Forelimb muscle (tissue), 1 donor: ENCODE data around the gene ZBTB32. TPM values are rescaled to one million over a fixed set of nuclear protein-coding genes. Genes with fewer than 3 reads are reported as not detected.

Source experiments
- DNase-seq: peaks from one replicate; pipeline ENCODE4 v3.0.0-alpha.2; 2013; ENCODE audit warnings: low read depth
- polyA plus RNA-seq: library from polyadenylated mRNA; unstranded; fragments of 120-200 nt; gene quantifications from one replicate; pipeline ENCODE4 v1.2.1, GENCODE V29; 2013; ENCODE audit not compliant: insufficient read length

Gene ZBTB32
- polyA plus RNA-seq, 1 donor = not detected

- DNase-seq = no peak
Measured at GRCh38 chr19:35695895-35696422, 8.4 kb upstream of the ZBTB32 start.

GRCh38 chr19:35696835-35697234, 7.5 kb upstream of the ZBTB32 start:
- DNase-seq = no peak

GRCh38 chr19:35702223-35703012, 1.9 kb upstream of the ZBTB32 start:
- DNase-seq = peak; percentile 94

- DNase-seq = no peak
Measured at GRCh38 chr19:35703343-35703742, 1.0 kb upstream of the ZBTB32 start.

- no peak for DNase-seq
Measured at GRCh38 chr19:35708391-35708790, 4.0 kb downstream of the ZBTB32 start.

DNA sequence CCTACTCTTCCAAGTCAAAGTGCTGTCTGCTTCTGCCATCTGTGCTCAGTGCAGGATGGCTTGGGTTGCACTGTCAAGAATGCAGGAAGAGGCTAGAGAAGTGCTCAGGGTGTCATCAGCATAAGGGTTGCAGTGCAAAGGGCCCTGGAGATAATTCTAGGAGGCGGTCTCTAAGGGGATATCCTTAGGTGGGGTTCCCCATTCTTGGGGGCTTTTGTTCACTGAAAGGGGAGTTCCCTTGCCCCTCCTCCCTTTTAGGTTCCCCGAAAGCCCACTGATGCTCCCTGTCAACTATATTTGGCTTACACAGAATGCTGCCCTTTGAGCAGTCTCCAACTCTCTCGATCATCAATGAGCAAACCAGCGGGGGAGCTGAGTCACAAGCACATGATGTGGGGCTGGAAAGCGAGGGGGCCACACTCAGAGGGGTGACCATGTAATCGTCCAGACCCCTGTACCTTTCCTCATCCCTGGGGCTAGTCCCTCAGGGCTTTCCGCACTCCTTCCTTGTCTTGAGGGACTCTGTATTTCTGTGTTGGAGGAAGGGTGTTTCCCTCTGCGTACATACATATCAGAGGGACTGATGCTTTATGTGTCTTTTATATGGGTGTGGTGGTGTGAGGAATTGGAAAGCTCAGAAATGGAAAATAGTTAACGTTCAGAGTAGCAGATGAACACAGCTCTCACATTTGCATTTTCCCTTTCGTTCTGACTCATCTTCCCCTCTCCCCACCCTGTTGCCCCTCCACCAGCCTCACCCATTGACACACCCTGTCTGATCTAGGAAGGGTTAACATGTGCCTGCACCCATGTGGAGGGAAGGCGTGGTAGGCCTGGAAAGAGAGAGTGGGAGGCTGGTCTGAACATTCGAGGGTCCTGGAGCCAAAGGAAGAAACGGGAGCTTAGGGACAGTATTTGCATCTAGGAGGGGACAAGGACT, 6.7 kb downstream of the ZBTB32 start:
- no peak for DNase-seq

DNA sequence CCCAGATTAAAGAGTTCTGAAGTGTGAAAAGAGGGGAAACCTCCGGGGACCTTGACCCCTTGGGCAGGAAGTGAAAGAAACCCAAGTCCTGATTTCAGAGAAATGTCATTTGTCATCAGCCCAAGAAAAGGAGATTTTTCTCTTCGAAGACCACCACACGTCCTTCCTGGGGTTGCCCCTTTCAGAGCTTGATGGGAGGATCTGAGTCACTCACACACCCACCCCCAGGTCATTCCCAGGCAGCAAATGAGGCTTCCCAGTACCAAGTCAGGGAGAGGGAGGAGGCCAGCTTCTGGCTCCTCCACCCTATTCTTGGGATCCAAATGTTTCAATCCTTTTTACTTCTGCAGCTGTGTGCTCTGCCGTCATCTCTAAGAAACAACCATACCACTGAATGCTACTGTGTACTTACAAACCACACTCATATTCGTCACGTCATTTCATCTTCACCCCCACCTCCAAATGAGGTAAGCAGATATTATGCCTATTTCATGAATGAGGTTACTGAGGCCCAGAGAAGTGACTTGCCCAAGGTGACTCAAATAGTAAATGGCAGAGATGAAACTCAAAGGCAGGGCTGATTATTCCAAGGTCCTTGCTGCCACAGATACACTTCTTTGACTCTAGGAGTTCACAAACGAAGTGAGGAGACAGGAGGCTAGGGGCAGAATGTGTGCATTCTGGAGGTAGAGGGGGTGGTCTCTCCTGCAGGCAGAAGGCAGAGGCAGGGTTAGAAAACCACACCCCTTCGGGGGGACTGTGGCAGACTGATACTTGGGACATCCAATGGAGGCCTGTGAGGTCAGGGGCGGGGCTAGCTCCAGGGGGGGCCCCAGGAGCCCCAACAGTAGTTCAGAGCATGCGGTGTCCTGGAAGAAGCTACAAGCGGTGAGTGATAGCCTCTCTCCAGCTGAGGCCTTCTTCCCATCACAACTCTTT, 8.5 kb downstream of the ZBTB32 start:
- DNase-seq = no peak

DNA sequence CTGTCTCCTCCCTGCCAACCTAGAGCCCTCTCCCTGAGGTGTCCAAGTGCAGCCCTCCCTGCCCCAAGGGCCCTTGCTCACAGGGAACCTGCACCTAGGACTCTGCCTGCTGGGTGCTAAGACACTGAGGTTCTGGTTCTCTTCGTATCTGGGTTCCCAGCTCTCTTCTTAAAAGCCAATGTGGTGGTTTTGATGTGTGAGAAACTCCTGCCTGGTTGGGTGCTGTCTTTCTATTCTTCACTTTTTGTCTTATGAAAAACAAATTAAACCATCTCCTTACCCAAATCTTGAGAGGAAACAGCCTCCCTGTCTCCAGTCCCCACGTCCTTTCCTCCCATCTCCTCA, 9.1 kb downstream of the ZBTB32 start:
- no peak for DNase-seq

DNA sequence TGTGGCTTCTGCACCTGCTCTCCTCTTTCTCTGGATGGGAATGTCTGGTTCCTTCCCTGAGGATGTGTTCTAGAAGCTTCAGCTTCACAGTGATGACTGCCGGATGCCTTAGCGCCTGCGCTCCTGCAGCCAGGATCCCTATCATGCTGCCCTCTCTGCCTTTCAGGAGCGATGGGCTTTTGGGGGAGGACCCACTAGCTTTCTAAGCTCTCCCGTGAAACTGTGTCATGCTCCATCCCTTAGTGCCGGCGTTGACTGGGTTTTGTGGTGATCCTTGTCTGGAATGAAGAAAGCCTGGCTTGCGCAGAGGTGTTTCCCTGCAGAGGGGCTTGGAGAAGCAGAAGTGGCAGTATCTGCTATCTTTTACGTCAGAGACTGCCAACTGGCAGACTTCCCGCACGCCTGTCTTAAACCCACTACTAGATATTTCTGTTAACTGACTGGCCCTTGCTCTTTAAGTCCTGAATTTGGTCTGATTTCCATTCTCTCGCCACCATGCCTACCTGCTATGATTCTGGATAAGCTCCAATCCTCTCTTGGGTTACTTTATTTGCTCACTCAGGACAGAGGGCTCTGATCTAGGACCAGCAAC, 9.6 kb downstream of the ZBTB32 start:
- DNase-seq = no peak

DNA sequence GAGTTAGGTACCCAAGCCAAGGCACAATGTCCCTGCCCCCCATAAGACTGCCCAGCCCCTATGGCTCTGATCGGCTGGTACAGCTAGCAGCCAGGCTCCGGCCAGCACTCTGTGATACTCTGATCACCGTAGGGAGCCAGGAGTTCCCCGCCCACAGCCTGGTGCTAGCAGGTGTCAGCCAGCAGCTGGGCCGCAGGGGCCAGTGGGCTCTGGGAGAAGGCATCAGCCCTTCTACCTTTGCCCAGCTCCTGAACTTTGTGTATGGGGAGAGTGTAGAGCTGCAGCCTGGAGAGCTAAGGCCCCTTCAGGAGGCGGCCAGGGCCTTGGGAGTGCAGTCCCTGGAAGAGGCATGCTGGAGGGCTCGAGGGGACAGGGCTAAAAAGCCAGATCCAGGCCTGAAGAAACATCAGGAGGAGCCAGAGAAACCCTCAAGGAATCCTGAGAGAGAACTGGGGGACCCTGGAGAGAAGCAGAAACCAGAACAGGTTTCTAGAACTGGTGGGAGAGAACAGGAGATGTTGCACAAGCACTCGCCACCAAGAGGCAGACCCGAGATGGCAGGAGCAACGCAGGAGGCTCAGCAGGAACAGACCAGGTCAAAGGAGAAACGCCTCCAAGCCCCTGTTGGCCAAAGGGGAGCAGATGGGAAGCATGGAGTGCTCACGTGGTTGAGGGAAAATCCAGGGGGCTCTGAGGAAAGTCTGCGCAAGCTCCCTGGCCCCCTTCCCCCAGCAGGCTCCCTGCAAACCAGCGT, 10.4 kb downstream of the ZBTB32 start:
- DNase-seq = no peak

DNA sequence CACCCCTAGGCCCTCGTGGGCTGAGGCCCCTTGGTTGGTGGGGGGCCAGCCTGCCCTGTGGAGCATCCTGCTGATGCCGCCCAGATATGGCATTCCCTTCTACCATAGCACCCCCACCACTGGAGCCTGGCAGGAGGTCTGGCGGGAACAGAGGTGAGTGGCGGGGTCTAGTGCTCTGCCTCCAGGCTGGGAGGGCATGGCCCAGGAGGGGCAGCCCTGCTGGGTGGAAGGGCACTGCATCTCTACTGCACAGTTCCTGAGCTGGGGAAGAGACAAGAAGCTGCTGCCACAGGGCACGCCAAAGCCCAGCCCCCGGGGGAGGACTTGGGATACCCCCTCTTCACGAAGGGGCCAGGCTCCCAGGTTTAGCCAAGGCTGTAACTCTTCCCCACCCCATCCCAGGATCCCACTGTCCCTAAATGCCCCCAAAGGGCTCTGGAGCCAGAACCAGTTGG, 11.0 kb downstream of the ZBTB32 start:
- DNase-seq = no peak

DNA sequence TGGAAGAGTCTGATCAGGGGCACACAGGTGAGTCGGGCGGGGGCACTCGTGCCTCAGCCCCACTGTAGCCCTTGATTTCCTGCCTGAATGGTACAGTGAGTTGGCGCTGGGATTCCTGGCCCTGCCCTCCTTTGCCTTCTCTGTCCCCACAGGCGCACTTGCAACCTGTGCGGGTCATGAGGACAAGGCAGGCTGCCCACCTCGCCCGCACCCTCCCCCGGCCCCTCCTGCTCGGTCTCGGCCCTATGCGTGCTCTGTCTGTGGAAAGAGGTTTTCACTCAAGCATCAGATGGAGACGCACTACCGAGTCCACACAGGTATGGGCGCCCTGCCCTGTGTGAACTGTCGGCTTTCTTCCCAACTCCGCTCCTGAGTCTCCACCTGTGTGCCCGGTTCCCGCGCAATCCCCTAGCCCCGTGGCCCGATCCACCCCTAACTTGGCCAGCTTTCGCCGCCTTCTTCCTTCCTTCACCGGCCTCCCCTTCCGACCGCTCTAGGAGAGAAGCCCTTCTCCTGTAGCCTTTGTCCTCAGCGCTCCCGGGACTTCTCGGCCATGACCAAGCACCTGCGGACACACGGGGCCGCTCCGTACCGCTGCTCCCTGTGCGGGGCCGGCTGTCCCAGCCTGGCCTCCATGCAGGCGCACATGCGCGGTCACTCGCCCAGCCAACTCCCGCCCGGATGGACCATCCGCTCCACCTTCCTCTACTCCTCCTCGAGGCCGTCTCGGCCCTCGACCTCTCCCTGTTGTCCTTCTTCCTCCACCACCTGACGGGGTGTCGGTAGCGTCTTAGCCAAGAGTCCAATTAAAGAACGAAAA, 11.8 kb downstream of the ZBTB32 start:
- DNase-seq = peak; percentile 11

DNA sequence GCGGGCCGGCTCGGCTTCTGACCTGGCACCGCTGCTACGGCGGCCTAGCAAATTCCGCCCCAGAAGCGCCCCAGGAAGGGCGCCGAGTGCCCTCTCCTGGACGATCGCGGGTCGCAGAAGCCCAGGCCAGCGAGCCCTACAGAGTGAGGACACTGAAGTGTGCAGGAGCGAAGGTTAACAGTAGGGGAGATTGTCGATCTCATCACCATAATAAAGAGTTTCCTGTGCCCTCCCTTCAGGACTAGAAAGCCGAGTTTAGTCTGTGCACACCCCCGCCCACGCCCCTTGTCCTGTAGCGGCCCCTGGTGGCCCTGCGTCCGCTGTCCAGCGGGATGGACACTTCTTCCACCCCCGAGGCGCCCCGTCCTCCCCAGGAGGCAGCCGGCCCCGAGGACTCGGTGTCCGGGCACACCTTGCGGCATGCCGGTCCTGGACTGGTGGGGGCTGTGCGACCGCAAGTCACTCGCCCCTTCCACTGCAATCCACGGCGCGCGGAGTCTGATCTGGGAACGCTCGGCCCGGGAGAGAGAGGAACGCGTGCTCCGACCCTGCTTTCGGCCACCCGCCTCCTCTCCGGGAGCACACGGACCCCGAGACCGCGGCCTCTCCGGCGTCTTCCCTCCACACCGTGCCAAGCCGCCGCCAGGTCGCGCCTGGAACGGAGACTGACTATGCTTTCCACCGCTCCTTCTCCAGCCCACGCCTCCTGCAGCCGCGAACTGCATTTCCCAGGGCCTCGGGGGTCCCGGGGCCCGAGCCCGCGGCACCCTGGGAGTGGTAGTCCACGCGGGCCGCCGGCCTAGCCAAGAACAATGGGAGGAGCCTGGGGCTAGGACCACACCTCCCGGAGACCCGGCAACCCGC, 12.7 kb downstream of the ZBTB32 start:
- peak; percentile 90 for DNase-seq

GRCh38 chr19:35717665-35718344, 13.4 kb downstream of the ZBTB32 start, which contains the start of gene KMT2B:
KMT2B (plus strand) TSS chr19:35718003; CDS start chr19:35718019, 16 bp downstream.
- DNase-seq = no peak

- no peak for DNase-seq
Measured at GRCh38 chr19:35718345-35719041, 14.1 kb downstream of the ZBTB32 start.

GRCh38 chr19:35719402-35720162, 15.2 kb downstream of the ZBTB32 start:
- DNase-seq = no peak
